Measurements from ENCODE around the gene CNDP2. TPM values are rescaled to one million over a fixed set of nuclear protein-coding genes. Genes with fewer than 3 reads are reported as not detected.

CNDP2 gene
- polyA plus RNA-seq, 2 of the 4 experiments (the other 2 are of a cell fraction) = 93.7 to 106 TPM

GRCh38 chr18:74541703-74542555 is 45.8 kb downstream of the CNDP2 start:
- no peak for ATAC-seq
- WGBS (ENCODE audit: missing lambda C conversion rate) = 53% methylated on average over 6 of the region's 15 CpGs

GRCh38 chr18:74544898-74545297 is 48.7 kb downstream of the CNDP2 start:
- WGBS (ENCODE audit: missing lambda C conversion rate) = 39% methylated on average over 8 of the region's 8 CpGs

More at GRCh38 chr18:74541703-74542555, 45.8 kb downstream of the CNDP2 start:
- no peak for DNase-seq (ENCODE audit: low read depth in 1 of 2, low spot score in 1 of 2)
- POLR2A ChIA-PET = no interaction called here
- no peak overlapping the region for H3K27ac ChIP-seq
- TF ChIP-seq BHLHE40 (IDR thresholded peaks at IDR 0.05; ENCODE audit: low read depth, low read length) = no peak
- TF ChIP-seq JUN (IDR thresholded peaks at IDR 0.05) = no peak
- no peak for TF ChIP-seq NR3C1 (IDR thresholded peaks at IDR 0.05)
- TF ChIP-seq ZC3H11A (IDR thresholded peaks at IDR 0.05) = no peak
- TF ChIP-seq, protein P1, sequence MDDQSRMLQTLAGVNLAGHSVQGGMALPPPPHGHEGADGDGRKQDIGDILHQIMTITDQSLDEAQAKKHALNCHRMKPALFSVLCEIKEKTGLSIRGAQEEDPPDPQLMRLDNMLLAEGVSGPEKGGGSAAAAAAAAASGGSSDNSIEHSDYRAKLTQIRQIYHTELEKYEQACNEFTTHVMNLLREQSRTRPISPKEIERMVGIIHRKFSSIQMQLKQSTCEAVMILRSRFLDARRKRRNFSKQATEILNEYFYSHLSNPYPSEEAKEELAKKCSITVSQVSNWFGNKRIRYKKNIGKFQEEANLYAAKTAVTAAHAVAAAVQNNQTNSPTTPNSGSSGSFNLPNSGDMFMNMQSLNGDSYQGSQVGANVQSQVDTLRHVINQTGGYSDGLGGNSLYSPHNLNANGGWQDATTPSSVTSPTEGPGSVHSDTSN (IDR thresholded peaks at IDR 0.05) = no peak
- TF ChIP-seq E2F6 (IDR thresholded peaks at IDR 0.05; ENCODE audit: borderline replicate concordance, low read depth) = no peak
- no peak for TF ChIP-seq HES2 (IDR thresholded peaks at IDR 0.05)
- no peak for TF ChIP-seq NPAS2 (CRISPR knock-in tag; IDR thresholded peaks at IDR 0.05; ENCODE audit: borderline replicate concordance)
- TF ChIP-seq TP53 (CRISPR knock-in tag; IDR thresholded peaks at IDR 0.05) = no peak
- TF ChIP-seq FOSL2 (IDR thresholded peaks at IDR 0.05) = no peak
- no peak for TF ChIP-seq FOSL2 (CRISPR knock-in tag; IDR thresholded peaks at IDR 0.05)
- H3K4me2 ChIP-seq = no peak overlapping the region
- CTCF ChIA-PET = no interaction called here
- no peaks in the 10 kb centered on the region for H3K4me1 ChIP-seq
- FAIRE-seq = no peak
- no peak overlapping the region for H3K4me3 ChIP-seq
- no peaks in the 10 kb centered on the region for H3K9me3 ChIP-seq

More at GRCh38 chr18:74544898-74545297, 48.7 kb downstream of the CNDP2 start:
- ATAC-seq (no peak), FAIRE-seq (no peak), DNase-seq (ENCODE audit: low read depth in 1 of 2, low spot score in 1 of 2) (no peak)
- Histone ChIP-seq H3K9me3 (0 out of 3 replicates have a peak, but pooled peaks cover 4% of the 10 kb centered on the region), H3K4me1 (no peaks in the 10 kb centered on the region), H3K4me2 (no peak overlapping the region), H3K4me3 (no peak overlapping the region), H3K27ac (no peak overlapping the region)
- TF ChIP-seq RARB (CRISPR knock-in tag; IDR thresholded peaks at IDR 0.05) (no peak), HEYL (CRISPR knock-in tag; IDR thresholded peaks at IDR 0.05) (no peak), BCL3 (IDR thresholded peaks at IDR 0.05) (no peak), NR3C1 (IDR thresholded peaks at IDR 0.05) (no peak), KDM5A (IDR thresholded peaks at IDR 0.05) (no peak), ZNF302 (CRISPR knock-in tag; IDR thresholded peaks at IDR 0.05) (no peak), GATA3 (IDR thresholded peaks at IDR 0.05; ENCODE audit: borderline replicate concordance) (no peak), RFX5 (IDR thresholded peaks at IDR 0.05) (no peak), ELK1 (IDR thresholded peaks at IDR 0.05; ENCODE audit: low read depth, low read length) (no peak), EHMT2 (IDR thresholded peaks at IDR 0.05; ENCODE audit: low read depth) (no peak), POLR2AphosphoS2 (conservative IDR thresholded peaks at IDR 0.05; ENCODE audit: low read length) (no peak), EP300 (IDR thresholded peaks at IDR 0.05) (no peak), CHD2 (IDR thresholded peaks at IDR 0.05; ENCODE audit: low read length, partially characterized antibody) (no peak), RCOR1 (IDR thresholded peaks at IDR 0.05; ENCODE audit: low read depth, low read length) (no peak), BHLHE40 (IDR thresholded peaks at IDR 0.05; ENCODE audit: low read depth, low read length) (no peak), HES2 (IDR thresholded peaks at IDR 0.05) (no peak), KDM1A (IDR thresholded peaks at IDR 0.05; ENCODE audit: low read depth) (no peak), CEBPB (IDR thresholded peaks at IDR 0.05) (no peak)
- TF ChIP-seq, protein P2, sequence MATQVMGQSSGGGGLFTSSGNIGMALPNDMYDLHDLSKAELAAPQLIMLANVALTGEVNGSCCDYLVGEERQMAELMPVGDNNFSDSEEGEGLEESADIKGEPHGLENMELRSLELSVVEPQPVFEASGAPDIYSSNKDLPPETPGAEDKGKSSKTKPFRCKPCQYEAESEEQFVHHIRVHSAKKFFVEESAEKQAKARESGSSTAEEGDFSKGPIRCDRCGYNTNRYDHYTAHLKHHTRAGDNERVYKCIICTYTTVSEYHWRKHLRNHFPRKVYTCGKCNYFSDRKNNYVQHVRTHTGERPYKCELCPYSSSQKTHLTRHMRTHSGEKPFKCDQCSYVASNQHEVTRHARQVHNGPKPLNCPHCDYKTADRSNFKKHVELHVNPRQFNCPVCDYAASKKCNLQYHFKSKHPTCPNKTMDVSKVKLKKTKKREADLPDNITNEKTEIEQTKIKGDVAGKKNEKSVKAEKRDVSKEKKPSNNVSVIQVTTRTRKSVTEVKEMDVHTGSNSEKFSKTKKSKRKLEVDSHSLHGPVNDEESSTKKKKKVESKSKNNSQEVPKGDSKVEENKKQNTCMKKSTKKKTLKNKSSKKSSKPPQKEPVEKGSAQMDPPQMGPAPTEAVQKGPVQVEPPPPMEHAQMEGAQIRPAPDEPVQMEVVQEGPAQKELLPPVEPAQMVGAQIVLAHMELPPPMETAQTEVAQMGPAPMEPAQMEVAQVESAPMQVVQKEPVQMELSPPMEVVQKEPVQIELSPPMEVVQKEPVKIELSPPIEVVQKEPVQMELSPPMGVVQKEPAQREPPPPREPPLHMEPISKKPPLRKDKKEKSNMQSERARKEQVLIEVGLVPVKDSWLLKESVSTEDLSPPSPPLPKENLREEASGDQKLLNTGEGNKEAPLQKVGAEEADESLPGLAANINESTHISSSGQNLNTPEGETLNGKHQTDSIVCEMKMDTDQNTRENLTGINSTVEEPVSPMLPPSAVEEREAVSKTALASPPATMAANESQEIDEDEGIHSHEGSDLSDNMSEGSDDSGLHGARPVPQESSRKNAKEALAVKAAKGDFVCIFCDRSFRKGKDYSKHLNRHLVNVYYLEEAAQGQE (IDR thresholded peaks at IDR 0.05) = no peak
- TF ChIP-seq, protein P3, sequence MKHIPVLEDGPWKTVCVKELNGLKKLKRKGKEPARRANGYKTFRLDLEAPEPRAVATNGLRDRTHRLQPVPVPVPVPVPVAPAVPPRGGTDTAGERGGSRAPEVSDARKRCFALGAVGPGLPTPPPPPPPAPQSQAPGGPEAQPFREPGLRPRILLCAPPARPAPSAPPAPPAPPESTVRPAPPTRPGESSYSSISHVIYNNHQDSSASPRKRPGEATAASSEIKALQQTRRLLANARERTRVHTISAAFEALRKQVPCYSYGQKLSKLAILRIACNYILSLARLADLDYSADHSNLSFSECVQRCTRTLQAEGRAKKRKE (CRISPR knock-in tag; IDR thresholded peaks at IDR 0.05; ENCODE audit: low read depth) = no peak
- POLR2A ChIA-PET = no interaction called here
- CTCF ChIA-PET = interaction anchor here (1.4 kb wide), 1 partner anchor 9 kb away, joined by 3 read pairs; no protein-coding TSS in a partner anchor

Measured in A549 (cell line).